Ascending aorta (tissue), 2 donors: Measurements from ENCODE around the gene TIMM9. TPM values are rescaled to one million over a fixed set of nuclear protein-coding genes. Genes with fewer than 3 reads are reported as not detected.
A peak's percentile ranks its signal among the peaks of the same experiment; 100 is the strongest.
"Not testable (repeated sequence)": the region's sequence is repeated elsewhere in the genome, so short reads cannot be mapped to it uniquely, and the experiment has no call there.

Experiments
- DNase-seq, 2 donors: peaks; one replicate each; pipeline ENCODE4 v3.0.0-alpha.2; 2019; ENCODE audit warnings: low spot score in 2 of 2
- H3K27ac ChIP-seq, 2 donors: fragments of 200-600 bp; sonication (generic); one replicate each; pipeline ENCODE4 v1.5.1; 2016 to 2017; ENCODE audit warnings: mild to moderate bottlenecking in 1 of 2
- H3K27me3 ChIP-seq: fragments of 200-600 bp; sonication (generic); one replicate; pipeline ENCODE4 v1.5.1; 2017
- H3K36me3 ChIP-seq, 2 donors: fragments of 200-600 bp; sonication (generic); one replicate each; pipeline ENCODE4 v1.5.1; 2016
- H3K4me1 ChIP-seq, 2 donors: fragments of 200-600 bp; sonication (generic); one replicate each; pipeline ENCODE4 v1.5.1; 2016 to 2017; ENCODE audit warnings: mild to moderate bottlenecking in 1 of 2
- H3K4me3 ChIP-seq, 2 donors: fragments of 200-600 bp; sonication (generic); one replicate each; pipeline ENCODE4 v1.5.1; 2016 to 2017; ENCODE audit warnings: mild to moderate bottlenecking in 1 of 2
- H3K9me3 ChIP-seq, 2 donors: fragments of 200-600 bp; sonication (generic); one replicate each; pipeline ENCODE4 v1.5.1; 2016
- CTCF ChIP-seq, 3 experiments: fragments of 200-600 bp in 2 of 3; fragments of 450-650 bp in 1 of 3; sonication (generic) in 2 of 3; IDR thresholded peaks; one replicate each; pipeline ENCODE4 v1.5.1; 2016 to 2019; ENCODE audit warnings: antibody characterized with exemption in 3 of 3, mild to moderate bottlenecking in 1 of 3, moderate library complexity in 1 of 3
- intact Hi-C: fragments of 100-400 bp; cut with DNase I; formaldehyde crosslinking; loops from one replicate; pipeline ENCODE4 v1.15.1; 2023
- total RNA-seq: library from RNA; depleted of rRNA; stranded (reverse); fragments of >200 nt; gene quantifications from one replicate; pipeline ENCODE4 v1.1.0, GENCODE V29; 2016

The TIMM9 gene
- total RNA-seq, 1 donor from 2014 or later: 0.96 TPM

DNA sequence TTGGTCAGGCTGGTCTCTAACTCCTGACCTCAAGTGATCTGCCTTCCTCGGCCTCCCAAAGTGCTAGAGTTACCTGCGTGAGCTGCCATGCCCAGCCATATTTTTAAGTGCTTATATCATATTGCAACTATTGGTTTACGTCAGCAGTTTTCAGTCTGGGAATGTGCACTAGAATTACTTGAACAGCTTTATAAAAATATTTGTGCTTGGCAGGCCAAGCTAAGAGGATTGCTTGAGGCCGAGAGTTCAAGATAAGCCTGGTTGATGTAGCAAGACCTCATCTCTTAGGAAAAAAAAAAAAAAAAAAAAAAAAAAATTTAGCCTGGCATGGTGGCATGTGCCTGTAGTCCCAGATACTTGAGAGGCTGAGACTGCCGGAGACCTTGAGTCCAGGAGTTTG lies 17.3 kb upstream of the TIMM9 start:
- H3K4me3 ChIP-seq: no peak overlapping the region
- intact Hi-C loops: no loop called here
- H3K4me1 ChIP-seq: peaks cover 0 to 2% of the 10 kb centered on the region in 2 donors
- H3K36me3 ChIP-seq: peaks cover 14 to 49% of the 10 kb centered on the region in 2 donors
- no peak for DNase-seq
- H3K9me3 ChIP-seq: no peaks in the 10 kb centered on the region
- no peaks in the 10 kb centered on the region for H3K27me3 ChIP-seq
- no peak for TF ChIP-seq CTCF (IDR thresholded peaks at IDR 0.05)
- H3K27ac ChIP-seq: peak overlapping the region; percentile 39 to 63

- Histone ChIP-seq H3K9me3 (no peaks in the 10 kb centered on the region), H3K4me3 (no peak overlapping the region), H3K27me3 (no peaks in the 10 kb centered on the region), H3K36me3 (peaks cover 16 to 49% of the 10 kb centered on the region in 2 donors), H3K4me1 (no peaks in the 10 kb centered on the region), H3K27ac (no peak overlapping the region)
- intact Hi-C loops: loop anchor here (5.0 kb wide), 1 partner anchor 1033 kb away; no protein-coding TSS in a partner anchor
- TF ChIP-seq CTCF (IDR thresholded peaks at IDR 0.05): no peak
- DNase-seq: no peak
Observed at GRCh38 chr14:58439476-58439875, 12.1 kb upstream of the TIMM9 start.

- peaks cover 9 to 23% of the 10 kb centered on the region in 2 donors for H3K36me3 ChIP-seq
- no peak for TF ChIP-seq CTCF (IDR thresholded peaks at IDR 0.05)
- intact Hi-C loops: no loop called here
- H3K27ac ChIP-seq: no peak overlapping the region
- no peaks in the 10 kb centered on the region for H3K9me3 ChIP-seq
- H3K27me3 ChIP-seq: no peaks in the 10 kb centered on the region
- DNase-seq: no peak
- H3K4me1 ChIP-seq: peaks cover 0 to 12% of the 10 kb centered on the region in 2 donors
- H3K4me3 ChIP-seq: no peak overlapping the region
Observed at GRCh38 chr14:58430156-58430555, 2.8 kb upstream of the TIMM9 start.

DNA sequence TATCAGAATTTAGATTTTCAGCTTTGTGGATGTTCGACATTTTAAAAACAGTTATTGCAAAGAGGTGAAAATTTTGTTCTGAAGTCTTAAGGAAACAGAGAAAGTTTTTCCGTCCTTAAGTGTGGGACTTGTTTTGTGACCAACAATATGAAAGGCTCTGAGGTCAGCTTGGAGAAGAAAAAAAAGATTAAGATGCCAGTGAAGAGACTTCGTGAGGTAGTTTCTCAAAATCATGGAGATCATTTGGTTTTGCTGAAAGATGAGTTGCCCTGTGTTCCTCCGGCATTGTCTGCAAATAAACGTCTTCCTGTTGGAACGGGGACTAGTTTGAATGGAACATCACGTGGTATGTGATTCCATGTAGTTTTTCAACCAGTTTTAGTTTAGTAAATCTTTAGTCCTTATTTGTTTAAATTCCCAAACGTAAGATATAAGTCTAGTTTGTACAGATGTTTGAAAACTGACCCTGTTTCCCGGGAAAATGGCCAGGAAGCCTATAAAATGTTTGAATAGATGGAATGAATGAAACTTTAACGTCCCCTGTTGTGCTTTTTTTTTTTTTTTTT lies 870 bp upstream of the TIMM9 start:
- H3K27ac ChIP-seq: peak overlapping the region; percentile 85 to 91
- H3K4me3 ChIP-seq: peak overlapping the region; percentile 66 to 94
- no peaks in the 10 kb centered on the region for H3K27me3 ChIP-seq
- no peak for DNase-seq
- H3K36me3 ChIP-seq: peaks cover 2 to 12% of the 10 kb centered on the region in 2 donors
- intact Hi-C loops: loop anchor here (5.0 kb wide), 3 partner anchors 759 to 1819 kb away; partner anchors contain the start of genes AP5M1, DAAM1, EXOC5 and PPM1A
- no peak for TF ChIP-seq CTCF (IDR thresholded peaks at IDR 0.05)
- H3K4me1 ChIP-seq: peaks cover 0 to 12% of the 10 kb centered on the region in 2 donors
- H3K9me3 ChIP-seq: no peaks in the 10 kb centered on the region

DNA sequence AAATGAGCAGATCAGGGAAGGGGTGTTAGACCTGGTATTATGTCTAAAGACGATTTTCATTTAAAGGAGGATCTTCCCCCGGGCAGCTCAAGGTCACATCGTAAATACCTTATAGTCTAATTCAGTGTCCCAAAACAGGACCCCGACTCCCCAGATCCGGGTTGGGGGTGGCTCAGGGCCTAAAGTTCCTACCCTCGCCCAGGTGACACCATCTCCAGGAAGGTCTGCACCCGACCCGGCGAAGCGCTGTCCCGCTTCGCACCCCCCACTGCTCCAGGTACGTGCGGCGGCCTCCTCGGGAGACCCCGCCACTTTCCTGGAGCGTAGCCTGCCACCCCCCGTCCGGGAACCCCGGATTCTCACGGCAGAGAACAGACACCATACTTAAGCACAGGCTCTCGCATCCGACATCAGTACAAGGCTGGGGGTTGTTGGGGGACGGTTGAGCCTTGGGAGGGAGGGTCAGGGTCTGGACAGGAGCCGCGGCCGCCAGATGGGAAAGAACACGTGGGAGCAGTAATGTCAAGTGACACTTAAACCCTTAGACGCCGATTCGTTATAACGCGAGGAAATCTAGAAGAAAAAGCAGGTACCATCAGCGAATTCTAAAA lies 556 bp downstream of the TIMM9 start:
- intact Hi-C loops: loop anchor here (2.0 to 5.0 kb wide), 4 partner anchors 128 to 1821 kb away; partner anchors contain the start of genes AP5M1, ARID4A, DAAM1 and EXOC5
- peaks cover 0 to 12% of the 10 kb centered on the region in 2 donors for H3K4me1 ChIP-seq
- H3K9me3 ChIP-seq: no peaks in the 10 kb centered on the region
- peak overlapping the region; percentile 85 to 91 for H3K27ac ChIP-seq
- TF ChIP-seq CTCF (IDR thresholded peaks at IDR 0.05): no peak
- H3K36me3 ChIP-seq: peaks cover 3 to 10% of the 10 kb centered on the region in 2 donors
- DNase-seq: peak in 1 of 2 donors; percentile 76
- H3K27me3 ChIP-seq: no peaks in the 10 kb centered on the region
- H3K4me3 ChIP-seq: peak overlapping the region; percentile 66 to 94

DNA sequence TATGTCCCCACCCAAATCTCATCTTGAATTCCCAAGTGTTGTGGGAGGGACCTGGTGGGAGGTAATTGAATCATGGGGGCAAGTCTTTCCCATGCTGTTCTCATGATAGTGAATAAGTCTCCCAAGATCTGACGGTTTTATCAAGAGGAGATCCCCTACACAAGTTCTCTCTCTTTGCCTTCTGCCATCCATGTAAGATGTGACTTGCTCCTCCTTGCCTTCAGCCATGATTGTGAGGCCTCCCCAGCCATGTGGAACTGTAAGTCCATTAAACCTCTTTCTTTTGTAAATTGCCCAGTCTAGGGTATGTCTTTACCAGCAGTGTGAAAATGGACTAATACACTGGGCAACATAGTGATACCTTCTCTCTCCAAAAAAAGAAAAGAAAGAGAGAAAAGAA lies 10.4 kb downstream of the TIMM9 start:
- intact Hi-C loops, H3K27ac ChIP-seq, H3K9me3 ChIP-seq, H3K4me3 ChIP-seq, H3K27me3 ChIP-seq, H3K4me1 ChIP-seq, DNase-seq: not testable (repeated sequence)
- peaks cover 16 to 33% of the 10 kb centered on the region in 2 donors for H3K36me3 ChIP-seq
